ENCODE results near the gene NFIC.
"Not testable (repeated sequence)": the region's sequence is repeated elsewhere in the genome, so short reads cannot be mapped to it uniquely, and the experiment has no call there.

The NFIC gene

DNA sequence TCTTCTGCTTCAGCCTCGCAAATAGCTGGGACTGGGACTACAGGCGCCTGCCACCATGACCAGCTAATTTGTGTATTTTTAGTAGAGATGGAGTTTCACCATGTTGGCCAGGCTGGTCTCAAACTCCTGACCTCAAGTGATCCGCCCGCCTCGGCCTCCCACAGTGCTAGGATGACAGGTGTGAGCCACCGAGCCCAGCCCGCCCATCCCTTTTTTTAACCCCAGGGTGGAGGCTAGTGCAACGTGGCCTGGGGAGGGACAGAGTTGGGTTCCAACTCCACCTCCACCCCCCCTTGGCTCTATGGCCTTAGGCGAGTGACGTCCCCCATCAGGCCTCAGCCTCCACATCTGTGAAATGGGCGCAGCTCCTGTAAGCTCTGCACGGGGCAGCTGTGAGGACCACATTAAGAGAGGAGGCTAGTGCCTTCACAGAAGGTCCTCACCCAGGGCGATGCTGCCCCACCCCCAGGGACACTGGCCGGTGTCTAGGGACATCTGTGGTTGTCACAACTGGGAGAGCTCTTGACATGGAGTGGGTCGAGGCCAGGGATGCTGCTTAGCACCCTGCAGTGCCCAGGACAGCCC, 76.2 kb downstream of the NFIC start:
- H3K36me3 ChIP-seq (ENCODE audit: insufficient read depth, low read length), result peaks cover 43% of the 10 kb centered on the region

DNA sequence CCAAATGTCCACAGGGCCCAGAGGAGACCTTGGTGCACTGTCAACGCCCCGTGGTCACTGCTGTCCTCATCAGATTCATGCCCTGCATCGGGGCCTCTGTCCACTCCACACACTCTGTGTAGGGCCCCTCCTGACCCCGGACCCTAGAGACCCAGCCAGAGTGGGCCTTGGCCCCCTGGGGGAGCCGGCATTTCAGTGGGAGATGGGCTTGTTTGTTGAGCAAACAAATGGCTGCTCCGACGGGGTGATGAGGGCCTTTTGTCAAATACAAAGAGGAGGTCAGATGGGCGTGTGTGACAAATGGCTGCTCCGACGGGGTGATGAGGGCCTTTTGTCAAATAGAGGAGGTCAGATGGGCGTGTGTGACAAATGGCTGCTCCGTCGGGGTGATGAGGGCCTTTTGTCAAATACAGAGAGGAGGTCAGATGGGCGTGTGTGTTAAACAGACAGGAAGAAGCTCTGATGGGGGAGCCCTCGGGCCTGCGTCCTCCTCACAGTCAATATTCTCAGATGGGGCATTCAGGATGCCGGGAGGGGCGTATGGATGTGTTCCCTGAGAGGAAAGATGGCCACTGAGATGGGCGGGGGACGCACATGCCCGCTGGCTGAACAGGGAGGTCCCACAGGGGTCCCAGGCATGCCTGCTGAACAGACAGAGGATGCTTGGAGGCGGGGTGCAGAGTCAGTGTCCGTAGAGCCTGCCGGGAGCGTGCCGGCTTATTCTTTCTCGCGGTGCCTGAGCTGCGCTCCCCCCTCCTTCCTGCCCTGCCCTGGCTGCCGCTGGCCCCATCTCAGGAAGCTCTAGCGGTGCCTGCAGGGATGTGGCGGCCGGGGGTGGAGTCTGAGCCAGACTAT, 77.7 kb downstream of the NFIC start:
- peaks cover 37% of the 10 kb centered on the region for H3K36me3 ChIP-seq (ENCODE audit: insufficient read depth, low read length)
- peak overlapping the region; percentile 32 for H3K27ac ChIP-seq (ENCODE audit: low read depth, low read length)
- H3K9ac ChIP-seq (ENCODE audit: low read length), result no peak overlapping the region
- H3K9me3 ChIP-seq (ENCODE audit: low read length), result no peaks in the 10 kb centered on the region
- H3K4me3 ChIP-seq (ENCODE audit: low read depth in 1 of 2, low read length in 2 of 2), result no peak overlapping the region
- H3K4me1 ChIP-seq (ENCODE audit: insufficient read depth, low read length), result peaks cover 16% of the 10 kb centered on the region
- H3K27me3 ChIP-seq (ENCODE audit: control insufficient read depth in 1 of 2, insufficient read depth in 2 of 2, low read length in 2 of 2), result no peaks in the 10 kb centered on the region

More for the DNA sequence above, 76.2 kb downstream of the NFIC start:
- no peak overlapping the region for H3K27ac ChIP-seq (ENCODE audit: low read depth, low read length)
- H3K9me3 ChIP-seq (ENCODE audit: low read length), result no peaks in the 10 kb centered on the region
- no peak overlapping the region for H3K4me3 ChIP-seq (ENCODE audit: low read depth in 1 of 2, low read length in 2 of 2)
- no peaks in the 10 kb centered on the region for H3K27me3 ChIP-seq (ENCODE audit: control insufficient read depth in 1 of 2, insufficient read depth in 2 of 2, low read length in 2 of 2)
- H3K4me1 ChIP-seq (ENCODE audit: insufficient read depth, low read length), result peaks cover 16% of the 10 kb centered on the region
- no peak overlapping the region for H3K9ac ChIP-seq (ENCODE audit: low read length)

DNA sequence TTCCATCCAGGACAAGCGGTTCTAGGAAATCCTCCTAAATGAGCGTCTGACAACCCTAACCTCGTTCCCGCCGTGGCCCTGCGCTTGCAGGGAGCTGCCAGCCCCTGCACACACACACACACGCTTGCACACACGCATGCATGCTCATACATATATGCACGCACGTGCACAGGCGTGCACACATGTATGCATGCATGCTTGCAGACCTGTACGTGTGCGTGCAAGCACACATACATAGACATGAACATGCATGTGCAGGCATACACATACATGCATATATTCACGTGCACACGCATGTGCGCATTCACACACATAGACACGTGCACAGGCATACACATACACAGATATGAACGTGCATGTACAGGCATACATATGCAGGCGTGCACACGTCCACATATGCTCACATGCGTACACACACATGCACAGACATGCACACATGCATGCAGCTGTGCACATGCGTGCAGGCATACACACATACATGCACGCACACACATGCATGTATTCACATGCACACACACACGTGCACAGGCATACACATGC, 78.4 kb downstream of the NFIC start:
- H3K4me1 ChIP-seq (ENCODE audit: insufficient read depth, low read length), result peaks cover 16% of the 10 kb centered on the region
- peaks cover 41% of the 10 kb centered on the region for H3K36me3 ChIP-seq (ENCODE audit: insufficient read depth, low read length)
- no peaks in the 10 kb centered on the region for H3K27me3 ChIP-seq (ENCODE audit: control insufficient read depth in 1 of 2, insufficient read depth in 2 of 2, low read length in 2 of 2)
- no peaks in the 10 kb centered on the region for H3K9me3 ChIP-seq (ENCODE audit: low read length)
- H3K9ac ChIP-seq (ENCODE audit: low read length), result no peak overlapping the region
- no peak overlapping the region for H3K27ac ChIP-seq (ENCODE audit: low read depth, low read length)
- no peak overlapping the region for H3K4me3 ChIP-seq (ENCODE audit: low read depth in 1 of 2, low read length in 2 of 2)

DNA sequence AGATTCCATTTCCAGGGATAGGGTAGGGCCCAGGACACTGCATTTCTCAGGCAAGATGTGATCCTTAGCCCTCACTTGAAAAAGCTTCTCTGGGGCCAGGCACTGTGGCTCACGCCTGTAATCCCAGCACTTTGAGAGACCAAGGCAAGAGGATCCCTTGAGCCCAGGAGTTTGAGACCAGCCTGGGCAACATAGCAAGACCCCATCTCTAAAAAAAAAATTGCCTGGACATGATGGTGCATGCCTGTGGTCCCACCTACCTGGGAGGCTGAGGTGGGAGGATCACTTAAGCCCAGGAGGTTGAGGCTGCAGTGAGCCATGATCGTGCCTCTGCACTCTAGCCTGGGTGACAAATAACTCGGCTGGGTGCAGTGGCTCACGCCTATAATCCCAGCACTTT, 80.3 kb downstream of the NFIC start:
- Histone ChIP-seq H3K36me3 (ENCODE audit: insufficient read depth, low read length) (peaks cover 42% of the 10 kb centered on the region), H3K4me1 (ENCODE audit: insufficient read depth, low read length) (peaks cover 19% of the 10 kb centered on the region)
- H3K9ac ChIP-seq (ENCODE audit: low read length); H3K27ac ChIP-seq (ENCODE audit: low read depth, low read length); H3K27me3 ChIP-seq (ENCODE audit: control insufficient read depth in 1 of 2, insufficient read depth in 2 of 2, low read length in 2 of 2); H3K9me3 ChIP-seq (ENCODE audit: low read length); H3K4me3 ChIP-seq (ENCODE audit: low read depth in 1 of 2, low read length in 2 of 2): not testable (repeated sequence)

DNA sequence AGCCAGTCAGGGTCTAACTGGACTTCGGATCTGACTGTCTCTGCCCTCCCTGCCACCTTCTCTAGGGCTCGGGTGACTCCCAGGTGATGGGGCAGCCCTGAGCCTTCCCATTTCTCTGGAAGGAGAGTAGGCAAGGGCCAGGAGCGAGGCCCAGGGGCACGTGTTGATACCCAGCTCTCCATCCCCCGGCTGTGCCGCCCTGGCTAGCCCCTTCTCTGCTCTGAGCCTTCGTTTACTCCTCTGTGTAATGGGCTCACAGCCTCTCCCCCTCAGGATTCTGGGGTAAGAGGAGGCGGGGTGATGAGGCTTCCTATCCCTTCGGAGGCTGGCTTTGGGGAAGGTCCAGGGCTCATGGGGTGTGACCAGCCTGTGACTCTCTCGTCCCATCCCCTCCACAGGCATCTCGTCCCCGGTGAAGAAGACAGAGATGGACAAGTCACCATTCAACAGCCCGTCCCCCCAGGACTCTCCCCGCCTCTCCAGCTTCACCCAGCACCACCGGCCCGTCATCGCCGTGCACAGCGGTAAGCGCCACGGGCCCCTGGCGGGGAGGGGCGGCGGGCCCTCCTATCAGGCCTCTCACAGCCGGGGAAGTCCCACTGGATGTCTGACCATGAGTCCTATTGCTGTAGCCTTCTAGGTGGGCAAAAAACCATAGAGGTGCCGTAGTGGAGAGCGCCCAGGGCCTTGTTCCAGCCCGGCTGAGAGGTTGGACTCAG, 82.4 kb downstream of the NFIC start:
- Histone ChIP-seq H3K4me3 (ENCODE audit: low read depth in 1 of 2, low read length in 2 of 2) (no peak overlapping the region), H3K9ac (ENCODE audit: low read length) (no peak overlapping the region), H3K9me3 (ENCODE audit: low read length) (no peaks in the 10 kb centered on the region), H3K36me3 (ENCODE audit: insufficient read depth, low read length) (peaks cover 55% of the 10 kb centered on the region), H3K27me3 (ENCODE audit: control insufficient read depth in 1 of 2, insufficient read depth in 2 of 2, low read length in 2 of 2) (no peaks in the 10 kb centered on the region), H3K4me1 (ENCODE audit: insufficient read depth, low read length) (peaks cover 15% of the 10 kb centered on the region), H3K27ac (ENCODE audit: low read depth, low read length) (no peak overlapping the region)

DNA sequence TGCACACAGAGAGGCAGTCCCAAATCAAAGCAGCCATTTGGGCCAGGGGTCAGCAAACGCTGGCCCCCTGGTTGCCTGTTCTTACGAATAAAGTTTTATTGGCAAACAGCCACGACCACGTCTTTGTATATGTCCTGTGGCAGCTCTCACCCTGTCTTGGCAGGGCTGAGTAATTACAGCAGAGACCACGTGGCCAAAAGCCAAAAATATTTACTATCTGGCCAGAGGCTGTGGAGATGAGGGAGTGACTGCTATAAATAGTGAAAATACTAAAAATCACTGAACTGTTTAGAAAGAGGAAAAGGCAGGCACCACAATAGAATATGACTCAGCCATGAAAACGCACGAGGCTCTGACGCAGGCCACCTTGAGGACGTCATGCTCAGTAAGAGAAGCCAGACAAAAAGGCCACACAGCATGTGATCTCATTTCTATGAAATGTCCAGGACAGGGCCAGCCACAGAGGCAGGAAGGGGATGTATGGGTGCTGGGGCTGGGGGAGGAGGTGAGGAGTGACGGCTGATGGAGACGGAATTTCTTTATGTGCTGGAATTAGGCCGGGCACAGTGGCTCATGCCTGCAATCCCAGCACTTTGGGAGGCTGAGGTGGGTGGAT, 84.5 kb downstream of the NFIC start:
- H3K9ac ChIP-seq (ENCODE audit: low read length), result no peak overlapping the region
- H3K27ac ChIP-seq (ENCODE audit: low read depth, low read length), result peak overlapping the region; percentile 36
- H3K27me3 ChIP-seq (ENCODE audit: control insufficient read depth in 1 of 2, insufficient read depth in 2 of 2, low read length in 2 of 2), result no peaks in the 10 kb centered on the region
- no peaks in the 10 kb centered on the region for H3K9me3 ChIP-seq (ENCODE audit: low read length)
- peaks cover 60% of the 10 kb centered on the region for H3K36me3 ChIP-seq (ENCODE audit: insufficient read depth, low read length)
- no peak overlapping the region for H3K4me3 ChIP-seq (ENCODE audit: low read depth in 1 of 2, low read length in 2 of 2)
- H3K4me1 ChIP-seq (ENCODE audit: insufficient read depth, low read length), result peaks cover 3% of the 10 kb centered on the region

DNA sequence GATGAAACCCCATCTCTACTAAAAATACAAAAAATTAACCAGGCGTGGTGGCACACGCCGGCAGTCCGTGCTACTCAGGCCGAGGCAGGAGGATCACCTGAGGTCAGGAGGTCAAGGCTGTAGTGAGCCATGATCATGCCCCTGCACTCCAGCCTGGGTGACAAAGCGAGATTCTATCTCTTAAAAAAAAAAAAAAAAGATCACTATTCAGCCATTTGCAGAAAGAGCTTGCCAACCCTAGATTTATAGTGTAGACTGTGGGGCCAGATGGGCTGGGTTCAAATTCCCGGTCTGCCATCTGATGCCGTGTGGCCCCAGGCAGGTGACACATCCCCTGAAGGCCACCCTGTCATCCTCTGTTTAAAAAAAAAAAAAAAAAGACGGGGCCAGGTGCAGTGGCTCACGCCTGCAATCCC, 85.1 kb downstream of the NFIC start:
- H3K36me3 ChIP-seq (ENCODE audit: insufficient read depth, low read length), result peaks cover 55% of the 10 kb centered on the region
- no peaks in the 10 kb centered on the region for H3K27me3 ChIP-seq (ENCODE audit: control insufficient read depth in 1 of 2, insufficient read depth in 2 of 2, low read length in 2 of 2)
- H3K4me3 ChIP-seq (ENCODE audit: low read depth in 1 of 2, low read length in 2 of 2), result no peak overlapping the region
- no peaks in the 10 kb centered on the region for H3K9me3 ChIP-seq (ENCODE audit: low read length)
- H3K4me1 ChIP-seq (ENCODE audit: insufficient read depth, low read length), result peaks cover 3% of the 10 kb centered on the region
- H3K27ac ChIP-seq (ENCODE audit: low read depth, low read length), result peak overlapping the region; percentile 36
- H3K9ac ChIP-seq (ENCODE audit: low read length), result no peak overlapping the region

DNA sequence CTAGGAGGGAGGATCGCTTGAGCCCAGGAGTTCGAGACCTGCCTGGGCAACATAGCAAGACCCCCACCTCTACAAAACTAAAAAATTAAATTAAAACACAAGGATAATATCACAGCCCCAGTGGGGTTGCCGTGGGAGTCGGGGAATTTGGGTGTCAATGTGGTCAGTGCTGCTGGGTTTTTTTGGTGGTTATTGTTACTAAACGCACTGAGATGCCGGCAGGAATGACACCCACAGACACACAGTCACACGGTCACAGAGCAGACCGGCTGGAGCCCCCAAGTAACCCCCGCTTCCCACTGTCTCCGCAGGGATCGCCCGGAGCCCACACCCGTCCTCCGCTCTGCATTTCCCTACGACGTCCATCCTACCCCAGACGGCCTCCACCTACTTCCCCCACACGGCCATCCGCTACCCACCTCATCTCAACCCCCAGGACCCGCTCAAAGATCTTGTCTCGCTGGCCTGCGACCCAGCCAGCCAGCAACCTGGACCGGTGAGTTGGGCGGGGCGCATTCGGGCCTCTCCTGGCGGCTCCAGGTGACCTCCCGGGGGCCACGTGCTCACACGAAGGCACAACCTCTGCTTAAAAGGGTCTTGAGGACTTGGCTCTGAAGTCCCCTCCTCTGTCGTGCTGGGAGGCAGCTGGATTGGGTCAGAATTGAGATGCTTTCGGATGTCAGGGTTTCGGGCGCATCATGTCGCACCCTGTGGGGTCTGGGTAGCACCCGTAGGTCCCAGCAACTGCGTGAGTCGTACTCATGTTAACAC, 86.0 kb downstream of the NFIC start:
- peaks cover 10% of the 10 kb centered on the region for H3K4me1 ChIP-seq (ENCODE audit: insufficient read depth, low read length)
- H3K4me3 ChIP-seq (ENCODE audit: low read depth in 1 of 2, low read length in 2 of 2), result no peak overlapping the region
- no peaks in the 10 kb centered on the region for H3K27me3 ChIP-seq (ENCODE audit: control insufficient read depth in 1 of 2, insufficient read depth in 2 of 2, low read length in 2 of 2)
- H3K36me3 ChIP-seq (ENCODE audit: insufficient read depth, low read length), result peaks cover 54% of the 10 kb centered on the region
- no peaks in the 10 kb centered on the region for H3K9me3 ChIP-seq (ENCODE audit: low read length)
- no peak overlapping the region for H3K9ac ChIP-seq (ENCODE audit: low read length)
- no peak overlapping the region for H3K27ac ChIP-seq (ENCODE audit: low read depth, low read length)

DNA sequence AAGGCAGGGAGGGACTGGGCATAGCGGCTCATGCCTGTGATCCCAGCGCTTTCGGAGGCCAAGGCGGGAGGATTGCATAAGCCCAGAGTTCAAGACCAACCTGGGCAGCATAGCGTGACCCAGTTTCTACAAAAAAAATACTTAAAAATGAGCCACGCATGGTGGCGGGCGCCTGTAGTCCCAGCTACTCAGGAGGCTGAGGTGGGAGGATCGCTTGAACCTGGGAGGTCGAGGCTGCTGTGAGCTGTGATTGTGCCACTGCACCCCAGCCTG, 86.5 kb downstream of the NFIC start:
- H3K4me3 ChIP-seq (ENCODE audit: low read depth in 1 of 2, low read length in 2 of 2); H3K27me3 ChIP-seq (ENCODE audit: control insufficient read depth in 1 of 2, insufficient read depth in 2 of 2, low read length in 2 of 2); H3K9me3 ChIP-seq (ENCODE audit: low read length); H3K9ac ChIP-seq (ENCODE audit: low read length); H3K27ac ChIP-seq (ENCODE audit: low read depth, low read length): not testable (repeated sequence)
- H3K36me3 ChIP-seq (ENCODE audit: insufficient read depth, low read length), result peaks cover 54% of the 10 kb centered on the region
- H3K4me1 ChIP-seq (ENCODE audit: insufficient read depth, low read length), result peaks cover 15% of the 10 kb centered on the region

DNA sequence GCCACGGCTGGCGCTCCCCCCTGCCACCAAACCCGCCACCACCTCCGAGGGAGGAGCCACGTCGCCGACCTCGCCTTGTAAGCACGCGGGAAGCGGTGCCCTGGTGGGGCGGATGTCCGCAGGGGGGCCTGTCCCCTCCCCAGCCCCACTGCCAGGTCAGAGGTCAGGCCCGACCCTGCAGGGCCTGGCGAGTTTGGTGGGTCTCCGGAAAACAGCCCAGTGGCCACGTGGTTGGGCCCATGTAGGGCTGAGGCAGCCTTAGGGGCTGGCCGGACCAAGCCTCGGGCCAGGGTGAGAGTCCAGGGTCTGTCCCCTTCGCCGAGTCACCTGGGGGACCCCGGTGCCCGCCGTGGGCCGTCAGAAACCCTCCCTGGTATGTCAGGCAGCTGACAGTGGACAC, 87.5 kb downstream of the NFIC start:
- Histone ChIP-seq H3K4me3 (ENCODE audit: low read depth in 1 of 2, low read length in 2 of 2) (no peak overlapping the region), H3K27ac (ENCODE audit: low read depth, low read length) (no peak overlapping the region), H3K27me3 (ENCODE audit: control insufficient read depth in 1 of 2, insufficient read depth in 2 of 2, low read length in 2 of 2) (no peaks in the 10 kb centered on the region), H3K9ac (ENCODE audit: low read length) (no peak overlapping the region), H3K4me1 (ENCODE audit: insufficient read depth, low read length) (peaks cover 24% of the 10 kb centered on the region), H3K36me3 (ENCODE audit: insufficient read depth, low read length) (peaks cover 52% of the 10 kb centered on the region), H3K9me3 (ENCODE audit: low read length) (no peaks in the 10 kb centered on the region)
